Aorta (tissue), 5 donors: ENCODE measurements around the gene AQR. TPM values are rescaled to one million over a fixed set of nuclear protein-coding genes. Genes with fewer than 3 reads are reported as not detected.
"Not testable (repeated sequence)": the region's sequence is repeated elsewhere in the genome, so short reads cannot be mapped to it uniquely, and the experiment has no call there.

Experiments used
- ATAC-seq: fragments of 200-7000 bp; cut with Tn5 transposase; one replicate; pipeline ENCODE4 v1.9.1; 2022; ENCODE audit warnings: moderate library complexity; ENCODE audit not compliant: low FRiP score
- DNase-seq, 2 donors: peaks; one replicate each; pipeline ENCODE4 v3.0.0-alpha.2; 2020
- H3K27ac ChIP-seq, 2 donors: one replicate each; pipeline ENCODE4 v1.5.1; 2013; ENCODE audit warnings: low read length in 2 of 2, mild to moderate bottlenecking in 2 of 2, moderate library complexity in 2 of 2, control low read depth in 1 of 2, inconsistent platforms in 1 of 2, low read depth in 1 of 2
- H3K27me3 ChIP-seq, 2 donors: one replicate each; pipeline ENCODE4 v1.6.1; 2013; ENCODE audit warnings: control low read depth in 1 of 2, low read length in 1 of 2, mild to moderate bottlenecking in 1 of 2, moderate library complexity in 1 of 2; ENCODE audit not compliant: insufficient read depth in 2 of 2, control insufficient read depth in 1 of 2
- H3K36me3 ChIP-seq, 2 donors: one replicate each; pipeline ENCODE4 v1.6.1; 2013; ENCODE audit warnings: control low read depth in 1 of 2, low read length in 1 of 2, mild to moderate bottlenecking in 1 of 2; ENCODE audit not compliant: insufficient read depth in 2 of 2, control insufficient read depth in 1 of 2
- H3K4me1 ChIP-seq, 2 donors: one replicate each; pipeline ENCODE4 v1.6.1; 2013; ENCODE audit warnings: low read length in 2 of 2, control low read depth in 1 of 2, mild to moderate bottlenecking in 1 of 2, moderate library complexity in 1 of 2; ENCODE audit not compliant: insufficient read depth in 2 of 2, control insufficient read depth in 1 of 2
- H3K4me3 ChIP-seq, 2 donors: one replicate each; pipeline ENCODE4 v1.5.1; 2013; ENCODE audit warnings: low read length in 2 of 2, control low read depth in 1 of 2, mild to moderate bottlenecking in 1 of 2
- H3K9me3 ChIP-seq: one replicate; pipeline ENCODE4 v1.6.1; 2013; ENCODE audit warnings: mild to moderate bottlenecking, low read length; ENCODE audit not compliant: control insufficient read depth
- WGBS, 2 donors: extraction: QIAGEN DNeasy Blood & Tissue Kit; methylation state at CpG; one replicate each; pipeline ENCODE4 v1.1.7; 2013; 5-methylcytosine and 5-hydroxymethylcytosine counted together
- intact Hi-C, 2 donors: fragments of 100-400 bp; cut with DNase I; formaldehyde crosslinking; loops; one replicate each; pipeline versions ENCODE4 v1.14.2 to v1.15.0; 2022
- polyA plus RNA-seq, 2 donors: library from polyadenylated mRNA; stranded (reverse); fragments of 200-250 nt; gene quantifications; one replicate each; pipeline ENCODE4 v1.2.3, GENCODE V29; 2013
- total RNA-seq, 2 donors: library from RNA; stranded (reverse); fragmentation: NEBNext Ultra II Directional; extraction: Animal tissue kit (Norgen Biotek cat#: 25700); gene quantifications; one replicate each; pipeline ENCODE4 v1.2.1, GENCODE V29; 2021
- donor health status: healthy with polysubstance abuse.
- donor health status: Bipolar disorder and iron deficiency.
- donor health status: DM: no; HTN: no; CAD: no.
- donor health status: DM: no; HTN: no; CAD: no.
- donor health status: DM: yes; HTN: yes; CAD: no.

AQR gene
- total and polyA plus RNA-seq, 4 donors: 3.8 to 28.9 (median 19.8) TPM

GRCh38 chr15:34837246-34838016 lies 132.1 kb downstream of the AQR start:
- DNase-seq: peak in 1 of 2 donors; percentile 72

GRCh38 chr15:34828145-34828911 lies 141.2 kb downstream of the AQR start:
- intact Hi-C loops: no loop called here

More at GRCh38 chr15:34837246-34838016, 132.1 kb downstream of the AQR start:
- H3K36me3 ChIP-seq: no peaks in the 10 kb centered on the region
- no peaks in the 10 kb centered on the region for H3K27me3 ChIP-seq
- no peak overlapping the region for H3K4me3 ChIP-seq
- peaks cover 1 to 4% of the 10 kb centered on the region in 2 donors for H3K4me1 ChIP-seq
- intact Hi-C loops: no loop called here
- peak; percentile 55 for ATAC-seq
- H3K27ac ChIP-seq: no peak overlapping the region
- no peaks in the 10 kb centered on the region for H3K9me3 ChIP-seq
- WGBS, 2 donors: 27 to 28% methylated on average over 6 of the region's 6 CpGs

GRCh38 chr15:34821831-34822230 lies 147.7 kb downstream of the AQR start:
- no peaks in the 10 kb centered on the region for H3K36me3 ChIP-seq
- intact Hi-C loops: no loop called here
- no peaks in the 10 kb centered on the region for H3K4me1 ChIP-seq
- ATAC-seq (no peak), DNase-seq (no peak)
- no peak overlapping the region for H3K4me3 ChIP-seq
- no peaks in the 10 kb centered on the region for H3K27me3 ChIP-seq
- no peak overlapping the region for H3K27ac ChIP-seq
- H3K9me3 ChIP-seq: no peaks in the 10 kb centered on the region
- WGBS, 2 donors: 58 to 71% methylated on average over 3 of the region's 3 CpGs

More at GRCh38 chr15:34828145-34828911, 141.2 kb downstream of the AQR start:
- DNase-seq (no peak), ATAC-seq (no peak)
- WGBS, 2 donors: 63 to 68% methylated on average over 5 of the region's 5 CpGs
- H3K27ac ChIP-seq: no peak overlapping the region
- no peaks in the 10 kb centered on the region for H3K27me3 ChIP-seq
- H3K4me1 ChIP-seq: no peaks in the 10 kb centered on the region
- no peak overlapping the region for H3K4me3 ChIP-seq
- no peaks in the 10 kb centered on the region for H3K9me3 ChIP-seq
- H3K36me3 ChIP-seq: no peaks in the 10 kb centered on the region

DNA sequence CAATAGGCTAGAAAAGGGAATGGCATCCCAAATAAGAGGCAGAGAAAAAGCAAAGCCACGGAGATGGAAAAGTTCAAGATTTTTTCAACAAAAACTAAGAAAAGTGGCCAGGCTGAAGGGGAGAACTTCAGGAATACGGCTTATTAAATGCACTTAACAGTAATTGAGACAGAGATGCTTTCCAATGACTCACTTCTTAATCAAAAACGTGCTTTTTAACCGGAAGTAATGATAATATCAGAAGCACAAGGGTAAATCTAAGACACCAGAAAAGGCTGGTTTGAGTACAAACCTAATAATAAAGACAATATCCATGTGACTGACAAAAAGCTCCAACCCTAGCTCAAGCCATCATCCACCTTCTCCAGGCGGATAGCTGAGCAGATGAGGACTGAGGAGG lies 149.4 kb downstream of the AQR start:
- Histone ChIP-seq H3K9me3 (no peaks in the 10 kb centered on the region), H3K4me3 (no peak overlapping the region), H3K27ac (no peak overlapping the region), H3K36me3 (no peaks in the 10 kb centered on the region), H3K4me1 (no peaks in the 10 kb centered on the region), H3K27me3 (no peaks in the 10 kb centered on the region)
- intact Hi-C loops: no loop called here
- ATAC-seq (no peak), DNase-seq (no peak)
- 77 to 84% methylated on average over 5 of the region's 5 CpGs for WGBS, 2 donors

DNA sequence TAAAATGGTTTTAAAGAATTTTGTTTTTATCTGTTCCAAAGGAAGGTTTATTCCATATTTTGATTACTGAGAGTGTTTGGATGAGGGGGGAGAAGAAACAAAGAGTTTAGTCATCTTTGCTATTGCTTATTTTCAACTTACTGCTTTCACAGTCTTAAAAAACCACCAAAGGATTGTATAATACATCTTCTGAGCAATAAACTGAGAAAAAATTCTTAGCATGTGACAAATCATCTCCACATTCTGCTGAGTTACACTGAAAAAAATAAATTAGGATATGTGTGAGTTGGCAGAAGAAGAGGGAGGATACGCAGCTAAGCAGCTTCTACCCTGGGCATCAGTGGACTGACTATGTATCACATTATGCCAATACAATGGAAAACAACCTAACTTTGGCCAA lies 151.0 kb downstream of the AQR start:
- intact Hi-C loops: no loop called here
- no peak overlapping the region for H3K4me3 ChIP-seq
- H3K36me3 ChIP-seq: no peaks in the 10 kb centered on the region
- H3K27ac ChIP-seq: no peak overlapping the region
- DNase-seq (no peak), ATAC-seq (no peak)
- WGBS, 2 donors: 74 to 80% methylated on average over 1 of the region's 1 CpG
- no peaks in the 10 kb centered on the region for H3K4me1 ChIP-seq
- H3K9me3 ChIP-seq: no peaks in the 10 kb centered on the region
- no peaks in the 10 kb centered on the region for H3K27me3 ChIP-seq

GRCh38 chr15:34815836-34816235 lies 153.7 kb downstream of the AQR start:
- DNase-seq: no peak
- intact Hi-C loops: no loop called here
- Histone ChIP-seq H3K9me3 (no peaks in the 10 kb centered on the region), H3K27ac (no peak overlapping the region), H3K4me3 (no peak overlapping the region), H3K4me1 (no peaks in the 10 kb centered on the region), H3K27me3 (no peaks in the 10 kb centered on the region), H3K36me3 (no peaks in the 10 kb centered on the region)
- WGBS, 2 donors: 88 to 89% methylated on average over 1 of the region's 1 CpG
- ATAC-seq: no peak

DNA sequence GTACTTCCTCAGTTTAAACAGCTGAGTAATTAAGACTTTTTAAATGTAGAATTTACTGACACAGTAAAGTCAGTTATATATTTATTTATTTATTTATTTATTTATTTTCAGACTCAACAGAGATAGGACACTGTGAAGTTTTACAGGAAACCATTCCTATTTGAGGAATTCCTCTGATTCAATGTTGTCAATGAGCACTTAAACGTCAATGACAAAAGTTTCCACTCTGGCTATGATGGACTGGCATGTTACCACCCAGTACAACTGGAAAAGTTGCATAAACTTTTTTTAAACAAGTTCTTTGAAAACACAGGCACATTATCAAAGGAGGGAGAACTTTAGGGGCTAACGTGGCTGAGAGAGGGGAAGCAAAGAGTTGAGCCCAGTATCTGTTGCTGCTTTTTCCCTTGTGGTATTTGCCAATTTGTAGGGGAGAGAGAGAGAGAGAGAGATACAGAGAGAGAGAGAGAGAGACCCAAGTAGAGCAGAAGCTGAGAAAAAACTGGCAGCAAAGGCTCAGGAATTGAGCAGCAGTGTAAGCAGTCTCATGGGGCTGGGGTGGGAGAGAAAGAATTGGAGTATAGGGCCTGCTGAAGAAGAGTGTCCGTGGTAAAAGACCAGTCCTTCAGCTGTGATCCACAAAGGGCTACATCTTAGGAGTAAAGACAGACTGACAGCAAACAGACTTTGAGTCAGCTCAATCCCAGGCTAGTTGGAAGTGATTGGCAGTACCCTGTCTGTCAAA lies 155.9 kb downstream of the AQR start:
- DNase-seq (no peak), ATAC-seq (no peak)
- intact Hi-C loops: loop anchor here in 1 of 2 donors (5.0 kb wide), 1 partner anchor 91 kb away; no protein-coding TSS in a partner anchor
- no peaks in the 10 kb centered on the region for H3K9me3 ChIP-seq
- H3K36me3 ChIP-seq: no peaks in the 10 kb centered on the region
- H3K27ac ChIP-seq: peak overlapping the region in 1 of 2 donors; percentile 40
- H3K4me3 ChIP-seq: no peak overlapping the region
- H3K4me1 ChIP-seq: peaks cover 0 to 5% of the 10 kb centered on the region in 2 donors
- H3K27me3 ChIP-seq: no peaks in the 10 kb centered on the region
- WGBS, 2 donors: 38 to 47% methylated on average over 3 of the region's 3 CpGs

DNA sequence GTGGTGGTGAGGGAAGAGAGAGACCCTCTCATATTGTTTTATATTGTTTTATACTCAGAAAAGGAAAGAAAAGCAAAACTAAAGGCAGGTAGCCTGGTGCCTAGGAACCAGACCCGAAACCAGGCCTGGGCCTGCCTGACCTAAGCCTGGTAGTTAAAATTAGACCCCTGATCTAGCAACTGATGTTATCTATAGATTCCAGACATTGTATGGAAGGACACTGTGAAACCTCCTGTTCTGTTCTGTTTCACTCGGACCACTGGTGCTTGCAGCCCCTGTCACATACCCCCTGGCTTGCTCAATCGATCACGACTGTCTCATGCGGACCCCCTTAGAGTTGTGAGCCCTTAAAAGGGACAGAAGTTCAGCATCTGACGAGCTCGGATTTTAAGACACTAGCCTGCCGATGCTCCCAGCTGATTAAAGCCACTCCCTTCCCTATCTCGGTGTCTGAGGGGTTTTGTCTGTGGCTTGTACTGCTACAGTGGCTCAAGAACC lies 156.6 kb downstream of the AQR start:
- intact Hi-C loops: loop anchor here in 1 of 2 donors (5.0 kb wide), 1 partner anchor 91 kb away; no protein-coding TSS in a partner anchor
- H3K27me3 ChIP-seq, DNase-seq, ATAC-seq, H3K4me1 ChIP-seq, H3K9me3 ChIP-seq, H3K36me3 ChIP-seq, H3K4me3 ChIP-seq: not testable (repeated sequence)
- peak overlapping the region; percentile 30 to 74 for H3K27ac ChIP-seq
- 77% methylated on average over 9 of the region's 9 CpGs for WGBS, 2 donors
